B cell (primary cell): ENCODE measurements around the gene MED17. TPM values are rescaled to one million over a fixed set of nuclear protein-coding genes. Genes with fewer than 3 reads are reported as not detected.

Experiments used
- ATAC-seq: fragments of 200-7000 bp; cut with Tn5 transposase; one replicate; pipeline ENCODE4 v1.10.0; 2021; ENCODE audit warnings: low read depth, mild to moderate bottlenecking, moderate number of reproducible peaks, moderate library complexity
- CTCF ChIA-PET: fragments of 350-600 bp; sonication (Branson Sonifier 250); formaldehyde crosslinking; loops from one replicate; lab custom pipeline; 2021; ENCODE audit warnings: antibody characterized with exemption, inconsistent platforms; lab: Charles Lee
- POLR2A ChIA-PET: fragments of 350-600 bp; sonication (Branson Sonifier 250); formaldehyde crosslinking; loops from one replicate; lab custom pipeline; 2021; ENCODE audit warnings: antibody characterized with exemption; lab: Charles Lee
- DNase-seq: peaks from one replicate; pipeline ENCODE4 v3.0.0; 2013
- H2AFZ ChIP-seq: 2 replicates; pipeline ENCODE4 v1.6.1; 2012; ENCODE audit warnings: mild to moderate bottlenecking, low read depth, low read length; ENCODE audit not compliant: insufficient read depth, poor library complexity, severe bottlenecking
- H3K27ac ChIP-seq, 2 donors: 1 replicate in 1 of 2; 2 replicates in 1 of 2; pipeline ENCODE4 v1.5.1; 2012 to 2013; ENCODE audit warnings: low read length in 2 of 2, mild to moderate bottlenecking in 2 of 2, moderate library complexity in 1 of 2
- H3K27me3 ChIP-seq, 4 experiments: fragments of 200-600 bp in 1 of 4; sonication (generic) in 1 of 4; replicated peaks in 1 of 4; 1 replicate in 2 of 4; 2 replicates in 2 of 4; pipeline versions ENCODE4 v1.6.1 to v1.7.0; 2013 to 2016; ENCODE audit warnings: low read length in 3 of 4, mild to moderate bottlenecking in 2 of 4, mixed read lengths in 1 of 4, moderate library complexity in 1 of 4; ENCODE audit not compliant: insufficient read depth in 4 of 4, control insufficient read depth in 3 of 4; ENCODE audit errors: control extremely low read depth in 1 of 4
- H3K36me3 ChIP-seq, 2 experiments: replicated peaks in 1 of 2; 1 replicate in 1 of 2; 2 replicates in 1 of 2; pipeline versions ENCODE4 v1.6.1 to v1.7.1; 2013; ENCODE audit warnings: low read length in 1 of 2; ENCODE audit not compliant: insufficient read depth in 2 of 2, control insufficient read depth in 1 of 2; ENCODE audit errors: control extremely low read depth in 1 of 2, extremely low read depth in 1 of 2
- H3K4me1 ChIP-seq, 2 donors: fragments of 200-600 bp in 1 of 2; sonication (generic) in 1 of 2; 1 replicate in 1 of 2; 2 replicates in 1 of 2; pipeline versions ENCODE4 v1.5.1 to v1.6.1; 2013 to 2017; ENCODE audit warnings: low read length in 2 of 2; ENCODE audit not compliant: control insufficient read depth in 2 of 2, insufficient read depth in 2 of 2
- H3K4me2 ChIP-seq: replicated peaks from 2 replicates; pipeline ENCODE3; 2012; ENCODE audit warnings: mild to moderate bottlenecking, low read depth, low read length; ENCODE audit not compliant: poor library complexity, severe bottlenecking
- H3K4me3 ChIP-seq, 5 experiments: fragments of 200-600 bp in 1 of 5; sonication (generic) in 1 of 5; 1 replicate in 3 of 5; 2 replicates in 2 of 5; pipeline versions ENCODE4 v1.5.1 to v1.7.0; 2011 to 2016; ENCODE audit warnings: low read length in 4 of 5, mild to moderate bottlenecking in 4 of 5, low read depth in 2 of 5, control low read depth in 1 of 5, moderate library complexity in 1 of 5; ENCODE audit not compliant: insufficient read depth in 1 of 5; ENCODE audit errors: control extremely low read depth in 1 of 5, extremely low read depth in 1 of 5
- H3K79me2 ChIP-seq: fragments of 200-600 bp; sonication (generic); one replicate; pipeline ENCODE4 v1.6.0; 2016; ENCODE audit warnings: low read length; ENCODE audit not compliant: control insufficient read depth, insufficient read depth
- H3K9ac ChIP-seq: fragments of 200-600 bp; sonication (generic); 2 replicates; pipeline ENCODE4 v1.6.1; 2017; ENCODE audit warnings: mild to moderate bottlenecking, low read length, moderate library complexity
- H3K9me3 ChIP-seq, 3 donors: one replicate each; pipeline versions ENCODE4 v1.6.1 to v1.7.1; 2013; ENCODE audit warnings: low read length in 2 of 3; ENCODE audit not compliant: control insufficient read depth in 2 of 3, insufficient read depth in 1 of 3; ENCODE audit errors: control extremely low read depth in 1 of 3
- H4K20me1 ChIP-seq: 2 replicates; pipeline ENCODE4 v1.6.0; 2012; ENCODE audit warnings: mild to moderate bottlenecking, low read length; ENCODE audit not compliant: insufficient read depth, control insufficient read depth, poor library complexity, severe bottlenecking
- H3K27ac Mint-ChIP-seq: one replicate; pipeline ENCODE4 v1.8.0; 2021; ENCODE audit warnings: mixed read lengths
- H3K27me3 Mint-ChIP-seq: one replicate; pipeline ENCODE4 v1.8.0; 2021; ENCODE audit warnings: mixed read lengths
- H3K4me1 Mint-ChIP-seq: one replicate; pipeline ENCODE4 v1.8.0; 2021; ENCODE audit warnings: mixed read lengths
- H3K4me3 Mint-ChIP-seq: one replicate; pipeline ENCODE4 v1.8.0; 2021; ENCODE audit warnings: mixed read lengths
- H3K9me3 Mint-ChIP-seq: one replicate; pipeline ENCODE4 v1.8.0; 2022; ENCODE audit warnings: mixed read lengths; ENCODE audit not compliant: insufficient read depth
- EZH2 ChIP-seq: IDR thresholded peaks from 2 replicates; pipeline ENCODE4 v1.6.1; 2012; ENCODE audit warnings: borderline replicate concordance, low read depth, mild to moderate bottlenecking, moderate library complexity, low read length; ENCODE audit not compliant: insufficient read depth, poor library complexity, severe bottlenecking
- WGBS: methylation state at CpG from one replicate; pipeline ENCODE4 v1.1.5; 2013; ENCODE audit warnings: missing lambda C conversion rate; ENCODE audit not compliant: insufficient coverage; 5-methylcytosine and 5-hydroxymethylcytosine counted together
- intact Hi-C: fragments of 100-400 bp; cut with micrococcal nuclease; formaldehyde crosslinking; loops from one replicate; pipeline ENCODE4 v1.10.0; 2022
- polyA plus RNA-seq: library from polyadenylated mRNA; depleted of rRNA; stranded (reverse); fragments of >200 nt; gene quantifications from 2 replicates; pipeline ENCODE4 v1.2.3, GENCODE V29; 2012
- total RNA-seq, 2 donors: library from RNA; stranded (reverse); fragments of 120-200 nt in 1 of 2; gene quantifications; 1 replicate in 1 of 2; 2 replicates in 1 of 2; pipeline versions ENCODE4 v1.2.3 to v1.2.4, GENCODE V29; 2013 to 2022
- TF ChIP-seq, protein P1 (sequence below): fragments of 200-600 bp; IDR thresholded peaks from one replicate; pipeline ENCODE4 v1.8.0; 2022; ENCODE audit warnings: antibody characterized with exemption, mild to moderate bottlenecking

Gene MED17
- total and polyA plus RNA-seq, 2 donors (not counting 1 experiment from before 2014, with no cell fraction given) = 26.1 to 78.1 TPM

- CTCF ChIA-PET = no interaction called here
- Mint-ChIP-seq H3K27ac (no peak overlapping the region), H3K27me3 (peaks cover 4% of the 10 kb centered on the region), H3K4me3 (no peak overlapping the region), H3K9me3 (no peaks in the 10 kb centered on the region), H3K4me1 (no peaks in the 10 kb centered on the region)
- no peak for TF ChIP-seq EZH2
- TF ChIP-seq, protein P1, sequence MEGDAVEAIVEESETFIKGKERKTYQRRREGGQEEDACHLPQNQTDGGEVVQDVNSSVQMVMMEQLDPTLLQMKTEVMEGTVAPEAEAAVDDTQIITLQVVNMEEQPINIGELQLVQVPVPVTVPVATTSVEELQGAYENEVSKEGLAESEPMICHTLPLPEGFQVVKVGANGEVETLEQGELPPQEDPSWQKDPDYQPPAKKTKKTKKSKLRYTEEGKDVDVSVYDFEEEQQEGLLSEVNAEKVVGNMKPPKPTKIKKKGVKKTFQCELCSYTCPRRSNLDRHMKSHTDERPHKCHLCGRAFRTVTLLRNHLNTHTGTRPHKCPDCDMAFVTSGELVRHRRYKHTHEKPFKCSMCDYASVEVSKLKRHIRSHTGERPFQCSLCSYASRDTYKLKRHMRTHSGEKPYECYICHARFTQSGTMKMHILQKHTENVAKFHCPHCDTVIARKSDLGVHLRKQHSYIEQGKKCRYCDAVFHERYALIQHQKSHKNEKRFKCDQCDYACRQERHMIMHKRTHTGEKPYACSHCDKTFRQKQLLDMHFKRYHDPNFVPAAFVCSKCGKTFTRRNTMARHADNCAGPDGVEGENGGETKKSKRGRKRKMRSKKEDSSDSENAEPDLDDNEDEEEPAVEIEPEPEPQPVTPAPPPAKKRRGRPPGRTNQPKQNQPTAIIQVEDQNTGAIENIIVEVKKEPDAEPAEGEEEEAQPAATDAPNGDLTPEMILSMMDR = no peak
- Histone ChIP-seq H3K4me3 (no peak overlapping the region), H3K27ac (no peak overlapping the region), H3K4me1 (no peaks in the 10 kb centered on the region), H3K36me3 (no peaks in the 10 kb centered on the region), H3K4me2 (no peak overlapping the region), H3K27me3 (no peaks in the 10 kb centered on the region), H3K9ac (no peak overlapping the region), H2AFZ (no peak overlapping the region), H3K9me3 (no peaks in the 10 kb centered on the region), H3K79me2 (no peaks in the 10 kb centered on the region), H4K20me1 (no peaks in the 10 kb centered on the region)
- ATAC-seq (no peak), DNase-seq (no peak)
- 78% methylated on average over 7 of the region's 8 CpGs for WGBS
- POLR2A ChIA-PET = no interaction called here
- intact Hi-C loops = no loop called here
Observed at GRCh38 chr11:93838967-93839366, 54.9 kb downstream of the MED17 start.

GRCh38 chr11:93840180-93840579 lies 56.1 kb downstream of the MED17 start:
- no peaks in the 10 kb centered on the region for H3K4me1 ChIP-seq
- Mint-ChIP-seq H3K9me3 (no peaks in the 10 kb centered on the region), H3K4me1 (no peaks in the 10 kb centered on the region), H3K4me3 (no peak overlapping the region), H3K27me3 (no peaks in the 10 kb centered on the region), H3K27ac (no peak overlapping the region)
- no peaks in the 10 kb centered on the region for H3K79me2 ChIP-seq
- TF ChIP-seq, protein P1 = no peak
- TF ChIP-seq EZH2 = no peak
- CTCF ChIA-PET = no interaction called here
- H4K20me1 ChIP-seq = no peaks in the 10 kb centered on the region
- POLR2A ChIA-PET = no interaction called here
- ATAC-seq (no peak), DNase-seq (no peak)
- no CpG with 5 or more reads among the region's 2 CpGs for WGBS
- H3K36me3 ChIP-seq = no peaks in the 10 kb centered on the region
- H3K4me3 ChIP-seq = no peak overlapping the region
- H3K27ac ChIP-seq = no peak overlapping the region
- H3K27me3 ChIP-seq = no peaks in the 10 kb centered on the region
- H3K4me2 ChIP-seq = no peak overlapping the region
- H3K9ac ChIP-seq = no peak overlapping the region
- H2AFZ ChIP-seq = no peak overlapping the region
- no peaks in the 10 kb centered on the region for H3K9me3 ChIP-seq
- intact Hi-C loops = no loop called here
